Measurements from ENCODE around the gene MRPL20. TPM values are rescaled to one million over a fixed set of nuclear protein-coding genes. Genes with fewer than 3 reads are reported as not detected.

The MRPL20 gene
- total RNA-seq, 2 donors from 2014 or later = 74.9 to 77.5 TPM

DNA sequence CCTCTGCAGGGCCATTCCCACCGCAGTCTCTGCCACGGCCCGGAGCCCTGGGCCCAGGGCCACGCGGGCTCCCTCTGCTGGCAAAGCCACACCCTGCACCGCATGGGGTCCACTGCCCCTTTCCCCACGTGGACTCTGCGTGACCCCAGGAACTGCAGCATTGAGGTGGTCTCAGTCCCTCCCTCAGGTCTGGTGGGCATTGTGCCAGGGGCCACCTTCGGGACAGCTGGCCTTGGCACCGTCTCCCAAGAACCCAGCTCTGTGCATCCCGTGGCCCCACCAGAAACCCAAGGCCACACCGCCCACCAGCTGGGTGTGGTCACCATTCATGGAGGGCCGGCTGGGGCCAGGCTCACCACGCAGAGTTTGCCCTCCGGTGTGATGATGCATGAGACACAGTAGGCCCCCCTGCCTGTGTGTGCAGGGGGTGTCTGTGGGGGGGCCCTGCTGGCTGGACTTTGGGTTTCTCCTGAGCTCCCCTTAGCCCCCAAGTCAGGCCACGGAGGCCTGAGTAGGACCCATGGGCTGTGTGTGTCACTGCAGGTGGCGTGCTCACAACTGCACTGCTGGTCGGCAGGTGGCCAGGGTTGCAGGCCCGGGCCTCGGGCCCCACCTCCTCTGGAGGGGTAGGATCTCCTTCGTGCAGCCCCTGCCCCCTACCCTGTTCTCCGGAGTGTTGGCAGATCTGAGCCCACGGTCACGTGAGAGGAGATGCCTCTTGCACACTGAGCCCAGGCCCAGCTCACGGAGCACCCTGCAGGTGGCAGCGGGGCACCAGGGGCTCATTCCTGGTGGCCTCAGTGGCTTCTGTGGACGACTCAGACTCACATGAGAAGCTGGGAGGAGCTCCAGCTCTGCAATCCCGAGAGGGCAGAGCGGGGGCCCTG, 34.2 kb upstream of the MRPL20 start:
- Mint-ChIP-seq H3K27me3 (ENCODE audit: low read depth) (peaks cover 3% of the 10 kb centered on the region), H3K4me3 (no peak overlapping the region), H3K27ac (no peak overlapping the region), H3K9me3 (no peaks in the 10 kb centered on the region), H3K4me1 (ENCODE audit: low read depth) (peaks cover 6% of the 10 kb centered on the region), H3K36me3 (ENCODE audit: insufficient read depth in 2 of 2) (no peaks in the 10 kb centered on the region)
- peak; percentile 88 to 92 for ATAC-seq (replicated peaks in 1 of 2)
- peak; percentile 71 to 76 for DNase-seq

DNA sequence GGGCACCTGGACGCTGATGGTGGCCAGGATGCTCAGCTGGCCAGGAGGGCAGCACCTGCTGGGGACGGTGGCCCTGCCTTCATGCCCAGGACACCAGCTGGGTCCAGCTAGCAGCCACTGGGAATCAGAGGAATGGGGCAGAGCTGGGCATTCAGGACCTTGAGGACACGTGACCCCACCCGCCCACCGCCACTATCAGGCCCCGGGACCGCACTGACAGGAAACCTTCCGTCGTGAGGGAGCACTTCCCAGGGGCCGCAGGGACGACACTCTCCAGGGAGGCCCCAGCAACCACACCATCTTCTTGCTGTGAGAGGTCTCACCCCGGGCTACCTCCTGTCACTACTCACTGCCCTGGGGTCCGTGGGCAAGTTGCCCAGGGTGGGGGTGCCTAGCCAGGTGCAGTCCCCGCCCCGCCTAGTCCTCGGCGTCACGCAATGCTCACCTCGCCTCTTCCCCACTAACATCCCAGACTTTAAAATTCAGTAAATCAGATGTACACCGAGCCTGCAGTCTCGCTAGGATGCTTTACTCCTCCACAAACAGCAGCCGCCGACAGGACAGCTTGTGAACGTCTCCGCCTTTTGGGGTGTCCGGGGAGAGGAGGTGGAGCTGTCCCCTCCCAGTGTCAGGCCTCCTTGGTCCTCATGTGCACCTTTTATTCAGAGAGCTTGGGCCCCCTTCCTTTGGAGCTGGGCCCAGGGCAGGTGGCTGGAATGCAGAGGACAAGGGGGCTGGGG, 33.3 kb upstream of the MRPL20 start:
- no peak for DNase-seq
- ATAC-seq (replicated peaks in 1 of 2) = no peak

DNA sequence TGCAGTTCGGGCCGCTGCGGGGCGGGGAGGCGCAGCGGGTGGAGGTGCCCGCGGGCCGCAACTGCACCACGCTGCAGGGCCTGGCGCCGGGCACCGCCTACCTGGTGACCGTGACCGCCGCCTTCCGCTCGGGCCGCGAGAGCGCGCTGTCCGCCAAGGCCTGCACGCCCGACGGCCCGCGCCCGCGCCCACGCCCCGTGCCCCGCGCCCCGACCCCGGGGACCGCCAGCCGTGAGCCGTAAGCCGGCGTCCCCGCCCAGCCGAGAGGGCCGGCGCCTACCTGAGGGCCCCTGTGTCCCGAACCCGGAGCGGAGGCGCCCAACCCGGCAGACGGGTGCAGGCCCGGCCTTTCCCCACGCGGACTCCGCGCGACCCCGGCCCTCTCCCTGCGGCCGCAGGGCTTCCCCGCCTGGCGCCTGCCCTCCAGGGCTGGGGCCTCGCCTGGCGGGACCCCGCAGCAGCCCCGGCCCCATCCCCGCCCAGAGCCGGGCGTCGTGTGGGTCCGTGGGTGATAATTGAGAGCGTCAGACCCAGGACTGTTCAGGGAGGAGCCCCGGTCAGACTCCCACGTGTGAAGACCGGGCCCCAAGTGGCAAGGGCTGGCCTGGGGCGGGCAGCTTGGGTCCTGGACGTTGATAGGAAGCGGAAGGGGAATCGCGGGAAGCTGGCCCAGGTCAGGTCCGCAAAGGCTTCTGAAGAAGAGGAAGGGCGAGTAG, 32.6 kb upstream of the MRPL20 start:
- H3K4me1 Mint-ChIP-seq (ENCODE audit: low read depth) = peaks cover 6% of the 10 kb centered on the region
- no peak overlapping the region for H3K4me3 Mint-ChIP-seq
- H3K9me3 Mint-ChIP-seq = no peaks in the 10 kb centered on the region
- H3K27ac Mint-ChIP-seq = no peak overlapping the region
- no peak for DNase-seq
- peaks cover 10% of the 10 kb centered on the region for H3K27me3 Mint-ChIP-seq (ENCODE audit: low read depth)
- ATAC-seq (replicated peaks in 1 of 2) = no peak
- no peaks in the 10 kb centered on the region for H3K36me3 Mint-ChIP-seq (ENCODE audit: insufficient read depth in 2 of 2)

More for the DNA sequence above, 33.3 kb upstream of the MRPL20 start:
- Mint-ChIP-seq H3K27ac (no peak overlapping the region), H3K4me3 (no peak overlapping the region), H3K9me3 (no peaks in the 10 kb centered on the region), H3K27me3 (ENCODE audit: low read depth) (peaks cover 5% of the 10 kb centered on the region), H3K4me1 (ENCODE audit: low read depth) (peaks cover 6% of the 10 kb centered on the region), H3K36me3 (ENCODE audit: insufficient read depth in 2 of 2) (no peaks in the 10 kb centered on the region)

DNA sequence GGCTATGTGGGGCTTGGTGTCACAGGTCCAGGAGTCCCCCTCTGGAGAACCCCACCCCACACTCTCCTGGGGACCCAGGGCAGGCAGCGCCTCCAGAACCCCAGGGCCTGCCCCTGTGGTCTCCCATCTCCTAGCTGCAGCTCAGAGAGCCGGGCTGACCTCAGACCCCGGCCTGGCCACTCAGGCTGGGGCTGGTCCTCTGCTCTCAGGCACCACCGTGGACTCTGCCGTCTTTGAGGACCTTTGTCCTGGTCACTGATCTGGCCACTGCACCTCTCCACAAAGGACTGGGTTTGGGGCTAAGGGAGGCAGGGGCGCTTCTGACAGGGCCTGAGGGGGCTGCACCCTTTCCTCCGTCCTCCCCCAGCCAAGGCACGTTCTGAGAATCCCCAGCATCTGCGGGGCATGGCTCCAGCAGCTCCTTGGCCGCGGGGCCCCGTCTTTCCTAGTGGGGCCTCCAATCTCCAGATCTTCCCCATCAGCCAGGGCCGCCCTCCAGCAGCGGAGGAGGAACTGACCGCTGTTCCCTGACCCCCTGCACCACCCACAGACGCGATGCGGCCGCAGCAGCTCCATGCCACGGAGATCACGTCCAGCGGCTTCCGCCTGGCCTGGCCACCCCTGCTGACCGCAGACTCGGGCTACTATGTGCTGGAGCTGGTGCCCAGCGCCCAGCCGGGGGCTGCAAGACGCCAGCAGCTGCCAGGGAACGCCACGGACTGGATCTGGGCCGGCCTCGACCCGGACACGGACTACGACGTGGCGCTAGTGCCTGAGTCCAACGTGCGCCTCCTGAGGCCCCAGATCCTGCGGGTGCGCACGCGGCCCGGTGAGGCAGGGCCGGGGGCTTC, 31.7 kb upstream of the MRPL20 start:
- Mint-ChIP-seq H3K9me3 (no peaks in the 10 kb centered on the region), H3K27ac (no peak overlapping the region), H3K4me3 (no peak overlapping the region), H3K4me1 (ENCODE audit: low read depth) (peaks cover 6% of the 10 kb centered on the region), H3K27me3 (ENCODE audit: low read depth) (peaks cover 11% of the 10 kb centered on the region), H3K36me3 (ENCODE audit: insufficient read depth in 2 of 2) (no peaks in the 10 kb centered on the region)
- DNase-seq (no peak), ATAC-seq (replicated peaks in 1 of 2) (no peak)

DNA sequence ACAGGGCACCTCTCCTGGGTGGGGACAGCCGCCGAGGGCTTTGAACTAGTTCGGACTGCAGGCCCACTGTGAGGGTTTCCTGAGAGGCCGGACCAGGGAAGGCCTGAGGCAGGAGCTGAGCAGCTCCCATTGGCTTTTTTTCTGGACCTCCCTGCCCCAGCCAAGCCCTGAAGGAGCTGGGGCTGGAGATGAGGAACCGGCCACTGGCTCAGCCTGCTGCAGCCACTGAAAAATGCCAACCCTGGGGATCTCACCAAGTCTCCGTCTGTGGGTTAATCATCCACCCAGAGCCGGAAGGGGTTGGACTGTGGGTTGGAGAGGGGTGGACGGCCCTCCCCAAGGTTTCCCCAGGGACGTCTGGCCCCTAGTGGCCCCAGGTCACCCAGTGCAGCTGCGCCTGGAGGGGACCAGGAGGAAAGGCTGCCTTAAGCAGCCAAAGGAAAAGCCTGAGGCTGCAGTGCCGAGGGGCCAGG, 30.8 kb upstream of the MRPL20 start:
- Mint-ChIP-seq H3K36me3 (ENCODE audit: insufficient read depth in 2 of 2) (no peaks in the 10 kb centered on the region), H3K27me3 (ENCODE audit: low read depth) (peaks cover 11% of the 10 kb centered on the region), H3K4me1 (ENCODE audit: low read depth) (peaks cover 6% of the 10 kb centered on the region), H3K27ac (no peak overlapping the region), H3K9me3 (no peaks in the 10 kb centered on the region), H3K4me3 (no peak overlapping the region)
- DNase-seq (no peak), ATAC-seq (replicated peaks in 1 of 2) (no peak)

DNA sequence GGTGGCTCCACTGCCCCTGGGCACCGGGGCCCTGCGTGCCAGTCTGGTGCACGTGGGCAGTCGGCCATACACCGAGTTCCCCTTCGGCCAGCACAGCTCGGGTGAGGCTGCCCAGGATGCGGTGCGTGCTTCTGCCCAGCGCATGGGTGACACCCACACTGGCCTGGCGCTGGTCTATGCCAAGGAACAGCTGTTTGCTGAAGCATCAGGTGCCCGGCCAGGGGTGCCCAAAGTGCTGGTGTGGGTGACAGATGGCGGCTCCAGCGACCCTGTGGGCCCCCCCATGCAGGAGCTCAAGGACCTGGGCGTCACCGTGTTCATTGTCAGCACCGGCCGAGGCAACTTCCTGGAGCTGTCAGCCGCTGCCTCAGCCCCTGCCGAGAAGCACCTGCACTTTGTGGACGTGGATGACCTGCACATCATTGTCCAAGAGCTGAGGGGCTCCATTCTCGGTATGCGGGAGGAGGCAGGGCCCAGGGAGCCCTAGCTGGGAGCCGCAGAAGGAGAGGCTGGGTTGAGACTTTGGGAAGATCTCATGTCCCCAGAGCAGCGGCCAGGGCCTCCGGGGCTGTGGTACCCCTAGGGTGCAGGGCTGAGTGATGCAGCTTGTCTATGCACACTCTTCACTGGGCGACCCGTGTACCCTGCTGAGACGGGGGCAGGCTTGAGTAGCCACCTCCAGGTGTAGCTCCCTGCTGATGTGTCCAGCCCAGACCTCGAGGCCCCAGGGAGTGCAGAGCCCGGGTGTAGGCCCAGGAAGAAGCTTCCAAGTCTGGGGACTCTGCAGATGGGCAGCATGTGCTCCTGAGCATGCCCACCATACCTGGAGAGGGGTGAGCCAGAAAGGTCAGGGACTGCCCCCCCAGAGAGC, 30.2 kb upstream of the MRPL20 start:
- DNase-seq (no peak), ATAC-seq (replicated peaks in 1 of 2) (no peak)
- H3K27ac Mint-ChIP-seq = no peak overlapping the region
- H3K9me3 Mint-ChIP-seq = no peaks in the 10 kb centered on the region
- H3K36me3 Mint-ChIP-seq (ENCODE audit: insufficient read depth in 2 of 2) = no peaks in the 10 kb centered on the region
- no peak overlapping the region for H3K4me3 Mint-ChIP-seq
- H3K4me1 Mint-ChIP-seq (ENCODE audit: low read depth) = peaks cover 6% of the 10 kb centered on the region
- peaks cover 11% of the 10 kb centered on the region for H3K27me3 Mint-ChIP-seq (ENCODE audit: low read depth)

DNA sequence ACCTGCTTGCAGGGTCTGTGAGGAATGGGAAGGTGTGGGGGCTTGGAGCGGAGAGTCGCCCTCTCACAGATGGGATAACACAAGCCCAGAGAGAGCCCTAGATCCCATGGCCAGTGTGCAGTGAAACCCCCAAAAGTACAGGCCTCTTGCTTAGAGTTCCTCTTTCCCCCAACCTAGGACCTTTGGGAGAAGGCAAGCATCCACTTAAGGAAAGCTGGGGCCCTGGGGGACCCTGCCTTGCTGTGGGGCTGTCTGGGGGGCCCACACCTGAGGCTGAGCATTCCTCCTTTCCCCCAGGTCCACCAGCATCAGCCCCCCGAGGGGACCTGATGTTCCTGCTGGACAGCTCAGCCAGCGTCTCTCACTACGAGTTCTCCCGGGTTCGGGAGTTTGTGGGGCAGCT, 29.5 kb upstream of the MRPL20 start:
- Mint-ChIP-seq H3K36me3 (ENCODE audit: insufficient read depth in 2 of 2) (no peaks in the 10 kb centered on the region), H3K27ac (no peak overlapping the region), H3K4me1 (ENCODE audit: low read depth) (peaks cover 6% of the 10 kb centered on the region), H3K9me3 (no peaks in the 10 kb centered on the region), H3K4me3 (peak overlapping the region; percentile 73 to 74), H3K27me3 (ENCODE audit: low read depth) (peaks cover 11% of the 10 kb centered on the region)
- ATAC-seq (replicated peaks in 1 of 2) (no peak), DNase-seq (no peak)

DNA sequence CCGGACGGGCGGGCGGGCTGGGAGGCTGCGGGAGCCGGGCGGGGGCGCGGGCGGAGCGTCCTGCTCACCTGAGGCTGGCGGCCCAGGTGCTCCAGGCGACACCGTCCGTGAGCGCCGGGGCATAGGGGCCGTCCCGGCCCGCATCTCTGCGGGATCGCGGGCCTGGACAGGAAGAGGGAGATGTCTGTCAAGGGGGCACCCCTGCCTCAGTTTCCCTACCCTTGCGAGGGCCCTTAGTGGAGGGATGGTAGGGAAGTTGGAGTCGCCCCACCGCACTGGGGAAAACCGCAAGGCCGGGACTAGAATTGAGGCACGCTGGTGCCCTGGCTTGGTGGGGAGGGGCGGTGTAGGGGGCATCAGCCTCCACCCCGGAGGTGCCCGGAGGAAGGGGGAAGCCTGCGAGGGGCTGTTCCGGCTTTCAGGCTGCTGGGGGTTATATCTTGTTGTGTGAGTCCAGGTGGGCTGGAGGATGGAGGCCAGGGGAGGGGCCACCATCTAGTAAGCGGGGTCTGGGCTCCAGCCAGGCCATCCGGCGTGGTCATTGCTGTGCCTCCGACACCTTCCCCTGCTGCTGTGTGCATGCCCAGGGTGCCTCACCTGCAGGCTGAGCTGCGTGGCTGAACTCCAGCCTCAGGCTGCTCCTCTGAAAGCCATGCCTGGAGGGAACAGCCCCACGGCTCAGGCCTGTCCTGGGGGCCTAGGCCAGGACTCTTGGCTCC, 29.0 kb upstream of the MRPL20 start:
- no peak for DNase-seq
- no peak for ATAC-seq (replicated peaks in 1 of 2)
- Mint-ChIP-seq H3K27ac (no peak overlapping the region), H3K9me3 (no peaks in the 10 kb centered on the region), H3K4me1 (ENCODE audit: low read depth) (peaks cover 6% of the 10 kb centered on the region), H3K4me3 (peak overlapping the region; percentile 73 to 74), H3K27me3 (ENCODE audit: low read depth) (peaks cover 11% of the 10 kb centered on the region), H3K36me3 (ENCODE audit: insufficient read depth in 2 of 2) (no peaks in the 10 kb centered on the region)

DNA sequence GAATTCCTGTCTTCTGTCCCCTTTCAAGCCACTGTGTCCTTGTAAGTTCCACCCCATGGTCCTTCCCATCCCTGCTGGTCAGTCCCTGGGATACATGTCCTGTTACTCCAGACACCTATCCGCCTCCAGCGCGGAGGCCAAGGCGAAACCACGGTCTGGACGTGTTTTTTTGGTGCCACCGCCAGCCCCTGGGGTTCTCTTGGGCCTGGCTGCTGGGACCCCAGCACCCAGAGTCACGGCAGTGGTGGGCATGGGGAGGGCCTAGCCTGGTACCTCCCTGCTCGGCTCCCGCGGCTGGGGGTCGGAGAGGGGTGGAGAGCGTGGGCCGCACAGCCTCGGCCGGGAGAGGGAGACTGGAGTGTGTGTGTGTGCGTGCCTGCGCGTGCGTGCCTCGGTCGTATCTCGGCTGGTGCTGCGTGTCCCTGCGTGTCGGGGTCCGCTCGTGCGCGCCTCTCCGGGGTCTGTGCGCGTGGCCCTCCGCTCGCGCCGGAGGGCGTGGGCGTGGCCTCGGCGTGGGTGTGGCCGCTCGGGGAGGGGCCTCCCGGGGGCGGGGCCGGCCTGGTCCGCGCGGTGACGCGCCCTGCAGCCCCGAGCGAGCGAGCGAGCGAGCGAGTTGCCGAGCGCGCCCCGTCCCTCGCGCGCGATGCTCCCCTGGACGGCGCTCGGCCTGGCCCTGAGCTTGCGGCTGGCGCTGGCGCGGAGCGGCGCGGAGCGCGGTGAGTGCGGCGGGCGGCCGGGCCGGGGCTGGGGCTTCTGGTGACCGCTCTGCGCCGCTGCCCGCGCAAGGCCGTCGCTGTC, 28.2 kb upstream of the MRPL20 start, which contains the start of gene VWA1:
Gene VWA1, plus strand, starts transcription at position 585 of the 798 bp plus-strand sequence. Its CDS starts 59 bp downstream, at position 644.
- H3K9me3 Mint-ChIP-seq = no peaks in the 10 kb centered on the region
- H3K27me3 Mint-ChIP-seq (ENCODE audit: low read depth) = peaks cover 11% of the 10 kb centered on the region
- peak; percentile 78 to 80 for ATAC-seq (replicated peaks in 1 of 2)
- peak; percentile 77 to 84 for DNase-seq
- no peak within 1 kb of the TSS for H3K27ac Mint-ChIP-seq
- H3K36me3 Mint-ChIP-seq (ENCODE audit: insufficient read depth in 2 of 2) = no peaks in the 10 kb centered on the region
- peak within 1 kb of the TSS; percentile 74 to 82 for H3K4me3 Mint-ChIP-seq
- no peaks in the 10 kb centered on the region for H3K4me1 Mint-ChIP-seq (ENCODE audit: low read depth)

DNA sequence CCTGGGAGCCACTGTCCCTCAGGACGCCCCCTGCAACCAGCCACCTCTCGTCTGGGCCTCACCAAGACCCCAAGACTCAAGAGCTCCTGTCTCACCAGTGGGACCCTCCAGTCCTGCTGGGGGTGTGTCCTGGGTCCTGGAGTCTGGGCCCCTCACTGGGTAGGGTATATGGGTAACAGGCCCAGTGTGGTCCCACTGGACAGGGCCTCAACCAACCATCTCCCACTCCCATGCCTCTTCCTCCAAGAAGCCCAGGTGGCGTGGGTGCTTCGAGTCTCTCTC, 27.7 kb upstream of the MRPL20 start:
- no peaks in the 10 kb centered on the region for H3K9me3 Mint-ChIP-seq
- DNase-seq = no peak

More for the DNA sequence above, 27.7 kb upstream of the MRPL20 start:
- peaks cover 11% of the 10 kb centered on the region for H3K27me3 Mint-ChIP-seq (ENCODE audit: low read depth)
- peak overlapping the region; percentile 66 to 82 for H3K4me3 Mint-ChIP-seq
- H3K27ac Mint-ChIP-seq = no peak overlapping the region
- no peaks in the 10 kb centered on the region for H3K4me1 Mint-ChIP-seq (ENCODE audit: low read depth)
- H3K36me3 Mint-ChIP-seq (ENCODE audit: insufficient read depth in 2 of 2) = no peaks in the 10 kb centered on the region
- no peak for ATAC-seq (replicated peaks in 1 of 2)

Data from activated T-cell treated with anti-CD3 and anti-CD28 coated beads, Interleukin-2, amount 50 U/mL, for 72 hours (primary cell).